Loucy (cell line): ENCODE results near the gene HABP2.

Source experiments
- EZH2phosphoT487 ChIP-seq: fragments of 200-600 bp; IDR thresholded peaks from 2 replicates; pipeline ENCODE4 v1.6.1; 2018; ENCODE audit warnings: antibody characterized with exemption, mild to moderate bottlenecking, moderate library complexity, borderline replicate concordance
- TF ChIP-seq, protein P1 (sequence below): fragments of 200-600 bp; sonication (generic); conservative IDR thresholded peaks from 2 replicates; pipeline ENCODE4 v1.5.1; 2014; ENCODE audit warnings: mild to moderate bottlenecking, antibody characterized with exemption, low read length

DNA sequence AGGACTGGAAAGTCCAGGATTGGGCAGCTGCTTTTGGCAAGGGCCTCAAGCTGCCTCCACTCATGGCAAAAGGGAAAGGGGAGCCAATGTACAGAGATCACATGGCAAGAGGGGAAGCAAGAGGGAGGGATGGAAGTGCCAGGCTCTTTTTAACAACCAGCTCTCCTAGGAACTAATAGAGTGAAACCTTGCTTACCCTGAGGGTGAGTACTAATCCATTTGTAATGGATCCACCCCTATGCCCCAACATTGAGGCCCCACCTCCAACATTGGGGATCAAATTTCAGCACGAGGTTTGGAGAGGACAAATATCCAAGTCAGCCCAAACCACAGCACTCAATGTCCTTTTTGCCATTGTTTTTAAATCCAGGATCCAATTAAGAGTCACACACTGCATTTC, 12.5 kb downstream of the HABP2 start:
- TF ChIP-seq, protein P1, sequence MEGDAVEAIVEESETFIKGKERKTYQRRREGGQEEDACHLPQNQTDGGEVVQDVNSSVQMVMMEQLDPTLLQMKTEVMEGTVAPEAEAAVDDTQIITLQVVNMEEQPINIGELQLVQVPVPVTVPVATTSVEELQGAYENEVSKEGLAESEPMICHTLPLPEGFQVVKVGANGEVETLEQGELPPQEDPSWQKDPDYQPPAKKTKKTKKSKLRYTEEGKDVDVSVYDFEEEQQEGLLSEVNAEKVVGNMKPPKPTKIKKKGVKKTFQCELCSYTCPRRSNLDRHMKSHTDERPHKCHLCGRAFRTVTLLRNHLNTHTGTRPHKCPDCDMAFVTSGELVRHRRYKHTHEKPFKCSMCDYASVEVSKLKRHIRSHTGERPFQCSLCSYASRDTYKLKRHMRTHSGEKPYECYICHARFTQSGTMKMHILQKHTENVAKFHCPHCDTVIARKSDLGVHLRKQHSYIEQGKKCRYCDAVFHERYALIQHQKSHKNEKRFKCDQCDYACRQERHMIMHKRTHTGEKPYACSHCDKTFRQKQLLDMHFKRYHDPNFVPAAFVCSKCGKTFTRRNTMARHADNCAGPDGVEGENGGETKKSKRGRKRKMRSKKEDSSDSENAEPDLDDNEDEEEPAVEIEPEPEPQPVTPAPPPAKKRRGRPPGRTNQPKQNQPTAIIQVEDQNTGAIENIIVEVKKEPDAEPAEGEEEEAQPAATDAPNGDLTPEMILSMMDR: no peak
- no peak for TF ChIP-seq EZH2phosphoT487
